C4-2B (cell line): ENCODE results near the gene IL1RL1.

Source experiments
- ZFX ChIP-seq: fragments of 450-650 bp; IDR thresholded peaks from 2 replicates; pipeline ENCODE4 v1.6.1; 2017
- TF ChIP-seq, protein P1 (sequence below): fragments of 450-650 bp; conservative IDR thresholded peaks from 2 replicates; pipeline ENCODE4 v1.5.1; 2017; ENCODE audit warnings: mild to moderate bottlenecking

DNA sequence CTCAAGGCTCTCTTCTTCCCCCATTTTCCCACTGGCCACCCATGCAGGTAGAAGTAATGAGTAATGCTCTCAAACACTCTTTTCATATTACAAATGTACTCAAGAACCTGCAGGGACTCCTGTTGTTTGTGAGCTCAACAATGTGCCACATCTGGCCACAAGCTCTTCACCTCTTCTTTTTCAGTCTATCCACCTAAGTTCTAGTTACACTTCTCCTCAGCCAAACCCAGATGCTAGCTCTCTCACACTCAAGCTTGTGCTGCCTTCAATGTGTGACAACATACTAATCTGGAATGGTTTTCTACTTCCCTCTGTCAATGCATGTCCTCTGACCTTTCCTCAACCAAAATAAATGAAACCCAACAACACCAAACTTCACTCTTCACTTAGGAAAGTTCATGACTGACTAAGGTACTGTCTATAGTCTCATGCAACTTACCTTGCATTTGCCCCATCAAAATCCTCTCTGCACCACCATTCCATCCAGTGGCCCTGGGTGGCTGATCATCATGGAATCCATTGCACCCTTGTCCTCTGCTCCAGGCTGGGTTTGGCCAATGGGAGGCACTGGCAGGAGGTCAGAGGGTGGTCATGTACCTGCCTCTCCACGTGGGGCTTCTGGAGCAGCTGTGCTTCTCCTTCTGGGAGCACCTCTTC, 38.9 kb downstream of the IL1RL1 start:
- TF ChIP-seq, protein P1, sequence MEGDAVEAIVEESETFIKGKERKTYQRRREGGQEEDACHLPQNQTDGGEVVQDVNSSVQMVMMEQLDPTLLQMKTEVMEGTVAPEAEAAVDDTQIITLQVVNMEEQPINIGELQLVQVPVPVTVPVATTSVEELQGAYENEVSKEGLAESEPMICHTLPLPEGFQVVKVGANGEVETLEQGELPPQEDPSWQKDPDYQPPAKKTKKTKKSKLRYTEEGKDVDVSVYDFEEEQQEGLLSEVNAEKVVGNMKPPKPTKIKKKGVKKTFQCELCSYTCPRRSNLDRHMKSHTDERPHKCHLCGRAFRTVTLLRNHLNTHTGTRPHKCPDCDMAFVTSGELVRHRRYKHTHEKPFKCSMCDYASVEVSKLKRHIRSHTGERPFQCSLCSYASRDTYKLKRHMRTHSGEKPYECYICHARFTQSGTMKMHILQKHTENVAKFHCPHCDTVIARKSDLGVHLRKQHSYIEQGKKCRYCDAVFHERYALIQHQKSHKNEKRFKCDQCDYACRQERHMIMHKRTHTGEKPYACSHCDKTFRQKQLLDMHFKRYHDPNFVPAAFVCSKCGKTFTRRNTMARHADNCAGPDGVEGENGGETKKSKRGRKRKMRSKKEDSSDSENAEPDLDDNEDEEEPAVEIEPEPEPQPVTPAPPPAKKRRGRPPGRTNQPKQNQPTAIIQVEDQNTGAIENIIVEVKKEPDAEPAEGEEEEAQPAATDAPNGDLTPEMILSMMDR = no peak
- TF ChIP-seq ZFX = no peak
